Liver (tissue), 9 donors: Measurements from ENCODE around the gene HOXC6. TPM values are rescaled to one million over a fixed set of nuclear protein-coding genes. Genes with fewer than 3 reads are reported as not detected.

ENCODE experiments used
- DNase-seq: peaks from one replicate; pipeline ENCODE4 v3.0.0-alpha.2; 2017; ENCODE audit warnings: low spot score
- H3K27ac ChIP-seq, 2 donors: one replicate each; pipeline ENCODE4 v1.7.0; 2013; ENCODE audit warnings: inconsistent platforms in 2 of 2, low read length in 2 of 2, control low read depth in 1 of 2, low read depth in 1 of 2, mild to moderate bottlenecking in 1 of 2
- H3K27me3 ChIP-seq, 4 donors: one replicate each; pipeline versions ENCODE4 v1.6.1 to v1.7.0; 2013; ENCODE audit warnings: low read length in 3 of 4, inconsistent platforms in 1 of 4, mild to moderate bottlenecking in 1 of 4, moderate library complexity in 1 of 4; ENCODE audit not compliant: control insufficient read depth in 4 of 4, insufficient read depth in 4 of 4
- H3K36me3 ChIP-seq, 4 donors: one replicate each; pipeline versions ENCODE4 v1.6.1 to v1.7.0; 2013; ENCODE audit warnings: low read length in 3 of 4, mild to moderate bottlenecking in 3 of 4, low read depth in 1 of 4, moderate library complexity in 1 of 4; ENCODE audit not compliant: control insufficient read depth in 4 of 4, insufficient read depth in 3 of 4
- H3K4me1 ChIP-seq, 4 donors: one replicate each; pipeline versions ENCODE4 v1.6.1 to v1.7.0; 2013; ENCODE audit warnings: low read length in 3 of 4, mild to moderate bottlenecking in 3 of 4, moderate library complexity in 1 of 4; ENCODE audit not compliant: control insufficient read depth in 4 of 4, insufficient read depth in 4 of 4
- H3K4me3 ChIP-seq, 3 donors: one replicate each; pipeline versions ENCODE4 v1.6.1 to v1.7.0; 2013; ENCODE audit warnings: low read length in 3 of 3, control low read depth in 1 of 3, low read depth in 1 of 3, mild to moderate bottlenecking in 1 of 3
- H3K9ac ChIP-seq, 2 donors: one replicate each; pipeline ENCODE4 v1.7.0; 2013; ENCODE audit warnings: low read length in 2 of 2, mild to moderate bottlenecking in 2 of 2, moderate library complexity in 2 of 2, control low read depth in 1 of 2, low read depth in 1 of 2
- H3K9me3 ChIP-seq, 4 donors: one replicate each; pipeline versions ENCODE4 v1.6.1 to v1.7.0; 2013; ENCODE audit warnings: low read length in 3 of 4; ENCODE audit not compliant: control insufficient read depth in 4 of 4
- ATF3 ChIP-seq: IDR thresholded peaks from 2 replicates; pipeline ENCODE4 v1.6.1; 2016; ENCODE audit warnings: antibody characterized with exemption
- CTCF ChIP-seq: fragments of 150-350 bp; IDR thresholded peaks from 2 replicates; pipeline ENCODE4 v1.5.1; 2017; ENCODE audit warnings: improper control_type of control experiment, low read depth, low read length; ENCODE audit not compliant: missing input control
- EGR1 ChIP-seq, 2 donors: IDR thresholded peaks; 2 replicates each; pipeline ENCODE4 v1.6.1; 2016 to 2018; ENCODE audit warnings: antibody characterized with exemption in 2 of 2, low read depth in 2 of 2
- FOXA1 ChIP-seq: IDR thresholded peaks from 2 replicates; pipeline ENCODE4 v1.6.1; 2016; ENCODE audit warnings: antibody characterized with exemption
- FOXA2 ChIP-seq: IDR thresholded peaks from 2 replicates; pipeline ENCODE4 v1.6.1; 2016; ENCODE audit warnings: antibody characterized with exemption
- GABPA ChIP-seq, 2 donors: IDR thresholded peaks in 1 of 2; conservative IDR thresholded peaks in 1 of 2; 2 replicates each; pipeline ENCODE4 v1.6.1; 2016; ENCODE audit warnings: antibody characterized with exemption in 2 of 2, mild to moderate bottlenecking in 1 of 2, moderate library complexity in 1 of 2
- HNF4A ChIP-seq, 2 donors: conservative IDR thresholded peaks; 2 replicates each; pipeline ENCODE4 v1.6.1; 2016; ENCODE audit warnings: antibody characterized with exemption in 2 of 2, mild to moderate bottlenecking in 2 of 2
- HNF4G ChIP-seq: IDR thresholded peaks from 2 replicates; pipeline ENCODE4 v1.6.1; 2016; ENCODE audit warnings: antibody characterized with exemption
- JUND ChIP-seq, 2 donors: IDR thresholded peaks; 2 replicates each; pipeline ENCODE4 v1.6.1; 2016; ENCODE audit warnings: antibody characterized with exemption in 2 of 2
- NR2F2 ChIP-seq: IDR thresholded peaks from 2 replicates; pipeline ENCODE4 v1.6.1; 2016; ENCODE audit warnings: antibody characterized with exemption
- RAD21 ChIP-seq, 2 donors: IDR thresholded peaks; 2 replicates each; pipeline ENCODE4 v1.6.1; 2016; ENCODE audit warnings: antibody characterized with exemption in 2 of 2, mild to moderate bottlenecking in 2 of 2
- RXRA ChIP-seq, 2 donors: IDR thresholded peaks; 2 replicates each; pipeline ENCODE4 v1.6.1; 2017 to 2018; ENCODE audit warnings: antibody characterized with exemption in 2 of 2, mild to moderate bottlenecking in 1 of 2
- SP1 ChIP-seq: IDR thresholded peaks from 2 replicates; pipeline ENCODE4 v1.6.1; 2018; ENCODE audit warnings: antibody characterized with exemption, mild to moderate bottlenecking
- TAF1 ChIP-seq: conservative IDR thresholded peaks from 2 replicates; pipeline ENCODE4 v1.6.1; 2016; ENCODE audit warnings: antibody characterized with exemption, mild to moderate bottlenecking
- YY1 ChIP-seq: IDR thresholded peaks from 2 replicates; pipeline ENCODE4 v1.6.1; 2016; ENCODE audit warnings: antibody characterized with exemption, mild to moderate bottlenecking
- ZBTB33 ChIP-seq: IDR thresholded peaks from 2 replicates; pipeline ENCODE4 v1.6.1; 2016; ENCODE audit warnings: antibody characterized with exemption
- WGBS: extraction: QIAGEN DNeasy Blood & Tissue Kit; methylation state at CpG from one replicate; pipeline ENCODE4 v1.1.7; 2013; 5-methylcytosine and 5-hydroxymethylcytosine counted together
- polyA plus RNA-seq, 2 donors: library from polyadenylated mRNA; stranded (reverse) in 1 of 2; unstranded in 1 of 2; fragments of 200-250 nt in 1 of 2; fragments of >200 nt in 1 of 2; fragmentation: Nextera tagmentation in 1 of 2; extraction: Ambion mirVana in 1 of 2; gene quantifications; one replicate each; pipeline versions ENCODE4 v1.2.1 to v1.2.3, GENCODE V29; 2013 to 2015
- total RNA-seq, 2 donors: library from RNA; depleted of rRNA; stranded (reverse); fragments of >200 nt; gene quantifications; one replicate each; pipeline ENCODE4 v1.2.3, GENCODE V29; 2014
- TF ChIP-seq, protein P1 (sequence below): IDR thresholded peaks from 2 replicates; pipeline ENCODE4 v1.6.1; 2016; ENCODE audit warnings: antibody characterized with exemption
- TF ChIP-seq, protein P2 (sequence below): IDR thresholded peaks from 2 replicates; pipeline ENCODE4 v1.6.1; 2016; ENCODE audit warnings: antibody characterized with exemption, mild to moderate bottlenecking
- donor health status: healthy.
- donor health status: healthy.
- donor health status: healthy.
- donor health status: healthy.
- donor health status: healthy.

Gene HOXC6
- total and polyA plus RNA-seq, 4 donors: 0.33 TPM; not detected in 3

GRCh38 chr12:54016051-54016450 is 12.2 kb upstream of the HOXC6 start:
- peaks cover 6 to 59% (median 18%) of the 10 kb centered on the region in 4 donors for H3K27me3 ChIP-seq
- H3K4me1 ChIP-seq: peaks cover 3 to 16% (median 11%) of the 10 kb centered on the region in 4 donors
- H3K4me3 ChIP-seq: no peak overlapping the region

More at GRCh38 chr12:54016051-54016450, 12.2 kb upstream of the HOXC6 start:
- no peak for DNase-seq
- Histone ChIP-seq H3K9ac (no peak overlapping the region), H3K27ac (no peak overlapping the region), H3K36me3 (no peaks in the 10 kb centered on the region), H3K9me3 (peaks cover 0 to 5% (median 0%) of the 10 kb centered on the region in 4 donors)
- WGBS: 23% methylated on average over 3 of the region's 3 CpGs
- TF ChIP-seq EGR1 (IDR thresholded peaks at IDR 0.05; ENCODE audit: low read depth in 2 of 2) (no peak), TAF1 (no peak), GABPA (IDR thresholded peaks at IDR 0.05 in 1 of 2, conservative IDR thresholded peaks at IDR 0.05 in 1 of 2) (no peak), ZBTB33 (no peak), HNF4A (conservative IDR thresholded peaks at IDR 0.05) (no peak), RAD21 (IDR thresholded peaks at IDR 0.05) (no peak), FOXA2 (no peak), CTCF (no peak), JUND (IDR thresholded peaks at IDR 0.05) (no peak), SP1 (no peak), ATF3 (no peak), HNF4G (no peak), RXRA (IDR thresholded peaks at IDR 0.05) (no peak), YY1 (no peak), NR2F2 (no peak), FOXA1 (no peak)
- TF ChIP-seq, protein P1, sequence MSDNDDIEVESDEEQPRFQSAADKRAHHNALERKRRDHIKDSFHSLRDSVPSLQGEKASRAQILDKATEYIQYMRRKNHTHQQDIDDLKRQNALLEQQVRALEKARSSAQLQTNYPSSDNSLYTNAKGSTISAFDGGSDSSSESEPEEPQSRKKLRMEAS: no peak
- TF ChIP-seq, protein P2, sequence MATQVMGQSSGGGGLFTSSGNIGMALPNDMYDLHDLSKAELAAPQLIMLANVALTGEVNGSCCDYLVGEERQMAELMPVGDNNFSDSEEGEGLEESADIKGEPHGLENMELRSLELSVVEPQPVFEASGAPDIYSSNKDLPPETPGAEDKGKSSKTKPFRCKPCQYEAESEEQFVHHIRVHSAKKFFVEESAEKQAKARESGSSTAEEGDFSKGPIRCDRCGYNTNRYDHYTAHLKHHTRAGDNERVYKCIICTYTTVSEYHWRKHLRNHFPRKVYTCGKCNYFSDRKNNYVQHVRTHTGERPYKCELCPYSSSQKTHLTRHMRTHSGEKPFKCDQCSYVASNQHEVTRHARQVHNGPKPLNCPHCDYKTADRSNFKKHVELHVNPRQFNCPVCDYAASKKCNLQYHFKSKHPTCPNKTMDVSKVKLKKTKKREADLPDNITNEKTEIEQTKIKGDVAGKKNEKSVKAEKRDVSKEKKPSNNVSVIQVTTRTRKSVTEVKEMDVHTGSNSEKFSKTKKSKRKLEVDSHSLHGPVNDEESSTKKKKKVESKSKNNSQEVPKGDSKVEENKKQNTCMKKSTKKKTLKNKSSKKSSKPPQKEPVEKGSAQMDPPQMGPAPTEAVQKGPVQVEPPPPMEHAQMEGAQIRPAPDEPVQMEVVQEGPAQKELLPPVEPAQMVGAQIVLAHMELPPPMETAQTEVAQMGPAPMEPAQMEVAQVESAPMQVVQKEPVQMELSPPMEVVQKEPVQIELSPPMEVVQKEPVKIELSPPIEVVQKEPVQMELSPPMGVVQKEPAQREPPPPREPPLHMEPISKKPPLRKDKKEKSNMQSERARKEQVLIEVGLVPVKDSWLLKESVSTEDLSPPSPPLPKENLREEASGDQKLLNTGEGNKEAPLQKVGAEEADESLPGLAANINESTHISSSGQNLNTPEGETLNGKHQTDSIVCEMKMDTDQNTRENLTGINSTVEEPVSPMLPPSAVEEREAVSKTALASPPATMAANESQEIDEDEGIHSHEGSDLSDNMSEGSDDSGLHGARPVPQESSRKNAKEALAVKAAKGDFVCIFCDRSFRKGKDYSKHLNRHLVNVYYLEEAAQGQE: no peak
